Body of pancreas (tissue), 4 donors: Measurements from ENCODE around the gene CMSS1. TPM values are rescaled to one million over a fixed set of nuclear protein-coding genes. Genes with fewer than 3 reads are reported as not detected.

Source experiments
- ATAC-seq: fragments of 150-250 bp; one replicate; pipeline ENCODE4 v1.9.1; 2016
- DNase-seq, 4 donors: peaks; one replicate each; pipeline ENCODE4 v3.0.0-alpha.2; 2019
- H3K27ac ChIP-seq, 4 donors: fragments of 200-600 bp; sonication (generic); 1 replicate in 3 of 4; 2 replicates in 1 of 4; pipeline versions ENCODE4 v1.5.1 to v1.6.1; 2016 to 2019; ENCODE audit warnings: mild to moderate bottlenecking in 1 of 4, mixed read lengths in 1 of 4, moderate library complexity in 1 of 4
- H3K27me3 ChIP-seq, 2 donors: fragments of 200-600 bp; sonication (generic); one replicate each; pipeline ENCODE4 v1.6.0; 2016; ENCODE audit warnings: mild to moderate bottlenecking in 1 of 2
- H3K36me3 ChIP-seq, 2 donors: fragments of 200-600 bp; sonication (generic); replicated peaks in 1 of 2; 2 replicates each; pipeline ENCODE4 v1.5.1; 2016; ENCODE audit warnings: low read depth in 2 of 2; ENCODE audit not compliant: insufficient read depth in 1 of 2
- H3K4me1 ChIP-seq: fragments of 200-600 bp; sonication (generic); one replicate; pipeline ENCODE4 v1.6.0; 2016
- H3K4me3 ChIP-seq, 2 donors: fragments of 200-600 bp; sonication (generic); 1 replicate in 1 of 2; 2 replicates in 1 of 2; pipeline ENCODE4 v1.5.1; 2016 to 2019
- H3K9me3 ChIP-seq, 3 donors: fragments of 200-600 bp; sonication (generic); 1 replicate in 2 of 3; 2 replicates in 1 of 3; pipeline ENCODE4 v1.5.1; 2016
- CTCF ChIP-seq, 7 experiments: fragments of 450-650 bp in 4 of 7; fragments of 200-600 bp in 3 of 7; sonication (generic) in 3 of 7; IDR thresholded peaks; one replicate each; pipeline ENCODE4 v1.5.1; 2016 to 2019; ENCODE audit warnings: antibody characterized with exemption in 7 of 7
- POLR2A ChIP-seq, 3 donors: fragments of 450-650 bp; IDR thresholded peaks; one replicate each; pipeline ENCODE4 v1.6.1; 2016; ENCODE audit warnings: antibody characterized with exemption in 3 of 3, mild to moderate bottlenecking in 2 of 3
- WGBS, 2 donors: methylation state at CpG; one replicate each; pipeline ENCODE4 v1.1.5; 2017; 5-methylcytosine and 5-hydroxymethylcytosine counted together
- intact Hi-C: fragments of 100-400 bp; cut with DNase I; formaldehyde crosslinking; loops from one replicate; pipeline ENCODE4 v1.15.1; 2023
- total RNA-seq, 2 donors: library from RNA; depleted of rRNA; stranded (reverse); fragments of >200 nt; gene quantifications; one replicate each; pipeline ENCODE4 v1.1.0, GENCODE V29; 2016

CMSS1 gene
- total RNA-seq, 2 donors from 2014 or later: 3.9 to 21.4 TPM

DNA sequence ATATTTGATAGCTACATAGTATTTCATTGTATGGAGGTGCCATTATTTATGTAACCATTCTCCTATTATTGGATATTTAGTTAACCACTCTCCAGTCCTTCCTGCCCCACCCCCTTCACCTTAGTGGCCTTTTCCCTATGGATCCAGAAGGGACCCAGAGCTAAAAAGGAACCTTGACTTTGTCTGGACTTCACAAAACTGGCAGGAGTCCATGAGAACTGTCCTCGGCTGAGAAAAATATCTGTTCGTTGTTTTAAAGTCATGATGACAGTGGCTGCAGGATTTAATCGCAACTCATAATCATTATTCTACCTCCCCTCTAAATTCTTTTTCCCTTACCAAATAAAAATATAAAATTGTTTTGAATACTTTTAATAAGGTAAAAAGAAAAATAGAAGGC is 129.7 kb downstream of the CMSS1 start:
- Histone ChIP-seq H3K27me3 (no peaks in the 10 kb centered on the region), H3K4me1 (peaks cover 31% of the 10 kb centered on the region), H3K4me3 (no peak overlapping the region), H3K9me3 (no peaks in the 10 kb centered on the region), H3K36me3 (no peaks in the 10 kb centered on the region), H3K27ac (no peak overlapping the region)
- 55 to 65% methylated on average over 3 of the region's 3 CpGs for WGBS, 2 donors
- no peak for ATAC-seq
- intact Hi-C loops: no loop called here
- TF ChIP-seq CTCF (IDR thresholded peaks at IDR 0.05): no peak
- TF ChIP-seq POLR2A (IDR thresholded peaks at IDR 0.05): no peak
- no peak for DNase-seq

GRCh38 chr3:99948467-99949089 is 130.9 kb downstream of the CMSS1 start:
- intact Hi-C loops: no loop called here
- H3K4me3 ChIP-seq: no peak overlapping the region
- TF ChIP-seq CTCF (IDR thresholded peaks at IDR 0.05): no peak
- no peak for TF ChIP-seq POLR2A (IDR thresholded peaks at IDR 0.05)
- no peak for DNase-seq
- H3K36me3 ChIP-seq: no peaks in the 10 kb centered on the region
- WGBS, 2 donors: 97 to 100% methylated on average over 1 of the region's 1 CpG
- H3K9me3 ChIP-seq: no peaks in the 10 kb centered on the region
- H3K27me3 ChIP-seq: no peaks in the 10 kb centered on the region
- H3K4me1 ChIP-seq: peaks cover 33% of the 10 kb centered on the region
- no peak overlapping the region for H3K27ac ChIP-seq
- ATAC-seq: no peak

- H3K9me3 ChIP-seq: no peaks in the 10 kb centered on the region
- peaks cover 47% of the 10 kb centered on the region for H3K4me1 ChIP-seq
- TF ChIP-seq CTCF (IDR thresholded peaks at IDR 0.05): no peak
- TF ChIP-seq POLR2A (IDR thresholded peaks at IDR 0.05): no peak
- 66 to 70% methylated on average over 5 of the region's 5 CpGs for WGBS, 2 donors
- intact Hi-C loops: no loop called here
- no peak overlapping the region for H3K27ac ChIP-seq
- H3K36me3 ChIP-seq: no peaks in the 10 kb centered on the region
- no peak overlapping the region for H3K4me3 ChIP-seq
- no peaks in the 10 kb centered on the region for H3K27me3 ChIP-seq
- no peak for DNase-seq
- no peak for ATAC-seq
Observed at GRCh38 chr3:99949956-99950670, 132.5 kb downstream of the CMSS1 start.

GRCh38 chr3:99950921-99951320 is 133.3 kb downstream of the CMSS1 start:
- Histone ChIP-seq H3K4me1 (peaks cover 50% of the 10 kb centered on the region), H3K27ac (peak overlapping the region in 2 of 4 donors; percentile 1), H3K4me3 (no peak overlapping the region), H3K9me3 (no peaks in the 10 kb centered on the region), H3K36me3 (no peaks in the 10 kb centered on the region), H3K27me3 (no peaks in the 10 kb centered on the region)
- intact Hi-C loops: no loop called here
- DNase-seq (peak in 2 of 4 donors; percentile 12 to 15), ATAC-seq (peak; percentile 43)
- 8 to 30% methylated on average over 1 of the region's 1 CpG for WGBS, 2 donors
- TF ChIP-seq CTCF (IDR thresholded peaks at IDR 0.05) (no peak), POLR2A (IDR thresholded peaks at IDR 0.05) (no peak)

DNA sequence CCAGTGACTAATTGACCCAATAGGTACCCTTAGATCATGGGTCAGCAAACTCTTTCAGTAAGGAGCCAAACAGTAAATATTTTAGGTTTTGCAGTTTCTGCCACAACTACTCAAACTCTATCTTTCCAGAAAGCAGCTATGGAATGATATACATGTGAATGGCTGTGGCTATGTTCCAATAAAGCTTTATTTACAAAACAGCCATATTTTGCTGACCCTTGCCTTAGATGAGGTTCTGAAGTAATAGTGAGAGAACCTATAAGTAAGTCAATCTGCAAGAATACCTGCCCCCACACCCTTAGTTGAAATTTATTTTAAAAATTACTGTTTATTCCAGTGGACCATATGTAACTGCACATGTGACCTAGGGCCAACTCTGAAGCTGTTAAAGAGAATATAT is 134.0 kb downstream of the CMSS1 start:
- no peaks in the 10 kb centered on the region for H3K36me3 ChIP-seq
- no peak for TF ChIP-seq CTCF (IDR thresholded peaks at IDR 0.05)
- no peak overlapping the region for H3K4me3 ChIP-seq
- no peaks in the 10 kb centered on the region for H3K9me3 ChIP-seq
- intact Hi-C loops: no loop called here
- H3K27ac ChIP-seq: no peak overlapping the region
- no peak for DNase-seq
- H3K4me1 ChIP-seq: peaks cover 58% of the 10 kb centered on the region
- no peak for ATAC-seq
- no peaks in the 10 kb centered on the region for H3K27me3 ChIP-seq
